GM21423 (cell line): ENCODE results near the gene COPS7A.

Source experiments
- ATAC-seq: cut with Tn5 transposase; IDR thresholded peaks from one replicate; pipeline ENCODE4 v1.9.1; 2021; ENCODE audit warnings: mild to moderate bottlenecking, moderate library complexity; ENCODE audit not compliant: unreplicated experiment

The COPS7A gene

GRCh38 chr12:6768990-6769389, 45.1 kb downstream of the COPS7A start:
- ATAC-seq = no peak

GRCh38 chr12:6769666-6770065, 45.8 kb downstream of the COPS7A start:
- no peak for ATAC-seq

- ATAC-seq = no peak
Observed at GRCh38 chr12:6770094-6770493, 46.2 kb downstream of the COPS7A start.

- no peak for ATAC-seq
Observed at GRCh38 chr12:6770600-6770999, 46.8 kb downstream of the COPS7A start.

GRCh38 chr12:6771091-6771495, 47.2 kb downstream of the COPS7A start:
- ATAC-seq = no peak

GRCh38 chr12:6771509-6772330, 47.9 kb downstream of the COPS7A start:
- ATAC-seq = no peak

GRCh38 chr12:6772331-6772695, 48.5 kb downstream of the COPS7A start, which contains the start of gene LAG3:
TSS of gene LAG3 (plus strand) at chr12:6772520. CDS start at chr12:6772853, 333 bp downstream.
- ATAC-seq = no peak

GRCh38 chr12:6772726-6773589, 49.1 kb downstream of the COPS7A start:
- ATAC-seq = no peak

- ATAC-seq = no peak
Observed at GRCh38 chr12:6773590-6774351, 49.9 kb downstream of the COPS7A start.

GRCh38 chr12:6774499-6775062, 50.7 kb downstream of the COPS7A start:
- no peak for ATAC-seq

- ATAC-seq = no peak
Observed at GRCh38 chr12:6775185-6776174, 51.6 kb downstream of the COPS7A start.

GRCh38 chr12:6777386-6777785, 53.5 kb downstream of the COPS7A start:
- no peak for ATAC-seq

- ATAC-seq = no peak
Observed at GRCh38 chr12:6778217-6778573, 54.3 kb downstream of the COPS7A start.

GRCh38 chr12:6778574-6779550, 55.0 kb downstream of the COPS7A start:
- ATAC-seq = peak; percentile 72

GRCh38 chr12:6779708-6780432, 56.0 kb downstream of the COPS7A start:
- no peak for ATAC-seq

GRCh38 chr12:6780573-6780972, 56.7 kb downstream of the COPS7A start:
- ATAC-seq = no peak
